ENCODE measurements around the gene SHISAL1.

GRCh38 chr22:44335066-44335839 lies 22.5 kb upstream of the SHISAL1 start:
- TF ChIP-seq CTCF (IDR thresholded peaks at IDR 0.05) (no peak), ZFX (IDR thresholded peaks at IDR 0.05; ENCODE audit: borderline replicate concordance) (no peak)

All from 22Rv1 (cell line).